CD14-positive monocyte (primary cell): ENCODE measurements around the gene DDIAS. TPM values are rescaled to one million over a fixed set of nuclear protein-coding genes. Genes with fewer than 3 reads are reported as not detected.

Experiments
- DNase-seq, 3 donors: peaks; one replicate each; pipeline ENCODE4 v3.0.0-alpha.2; 2011 to 2022
- H2AFZ ChIP-seq: 2 replicates; pipeline ENCODE4 v1.6.0; 2012; ENCODE audit warnings: mild to moderate bottlenecking, low read depth, low read length, inconsistent platforms; ENCODE audit not compliant: insufficient read depth, poor library complexity, severe bottlenecking
- H3K27ac ChIP-seq, 2 donors: 1 replicate in 1 of 2; 2 replicates in 1 of 2; pipeline ENCODE4 v1.5.1; 2012 to 2013; ENCODE audit warnings: low read length in 2 of 2, control low read depth in 1 of 2, inconsistent platforms in 1 of 2, low read depth in 1 of 2, mild to moderate bottlenecking in 1 of 2
- H3K27me3 ChIP-seq, 2 donors: one replicate each; pipeline versions ENCODE4 v1.6.0 to v1.6.1; 2011 to 2013; ENCODE audit warnings: low read length in 2 of 2; ENCODE audit not compliant: control insufficient read depth in 2 of 2, insufficient read depth in 2 of 2
- H3K36me3 ChIP-seq, 2 donors: replicated peaks in 1 of 2; 1 replicate in 1 of 2; 2 replicates in 1 of 2; pipeline versions ENCODE4 v1.5.1 to v1.6.1; 2012 to 2013; ENCODE audit warnings: low read length in 2 of 2, control low read depth in 1 of 2, inconsistent platforms in 1 of 2, mild to moderate bottlenecking in 1 of 2; ENCODE audit not compliant: insufficient read depth in 2 of 2, control insufficient read depth in 1 of 2
- H3K4me1 ChIP-seq, 2 donors: 1 replicate in 1 of 2; 2 replicates in 1 of 2; pipeline versions ENCODE4 v1.5.1 to v1.6.1; 2012 to 2013; ENCODE audit warnings: low read length in 2 of 2, control low read depth in 1 of 2, inconsistent platforms in 1 of 2, mild to moderate bottlenecking in 1 of 2, moderate library complexity in 1 of 2; ENCODE audit not compliant: insufficient read depth in 2 of 2, control insufficient read depth in 1 of 2
- H3K4me2 ChIP-seq: replicated peaks from 2 replicates; pipeline ENCODE3; 2012; ENCODE audit warnings: low read length, moderate library complexity, mild to moderate bottlenecking; ENCODE audit not compliant: poor library complexity, severe bottlenecking; ENCODE audit errors: extremely low read depth
- H3K4me3 ChIP-seq, 3 experiments: fragments of 200-600 bp in 1 of 3; sonication (generic) in 1 of 3; replicated peaks in 1 of 3; 1 replicate in 2 of 3; 2 replicates in 1 of 3; pipeline ENCODE4 v1.5.1; 2011 to 2013; ENCODE audit warnings: low read length in 3 of 3, mild to moderate bottlenecking in 3 of 3, control low read depth in 2 of 3, low read depth in 2 of 3, inconsistent platforms in 1 of 3, moderate library complexity in 1 of 3
- H3K79me2 ChIP-seq: 2 replicates; pipeline ENCODE4 v1.6.0; 2012; ENCODE audit warnings: mild to moderate bottlenecking, control low read depth, inconsistent platforms, low read length, moderate library complexity; ENCODE audit not compliant: insufficient read depth
- H3K9ac ChIP-seq: 2 replicates; pipeline ENCODE4 v1.6.0; 2017; ENCODE audit warnings: low read length, mild to moderate bottlenecking; ENCODE audit not compliant: insufficient read depth, poor library complexity, severe bottlenecking
- H3K9me3 ChIP-seq, 2 donors: replicated peaks in 1 of 2; 1 replicate in 1 of 2; 2 replicates in 1 of 2; pipeline versions ENCODE4 v1.5.1 to v1.6.1; 2012 to 2013; ENCODE audit warnings: low read length in 2 of 2, control low read depth in 1 of 2; ENCODE audit not compliant: control insufficient read depth in 1 of 2, insufficient read depth in 1 of 2
- H4K20me1 ChIP-seq: 2 replicates; pipeline ENCODE4 v1.6.0; 2012; ENCODE audit warnings: mild to moderate bottlenecking, low read length, control low read depth, moderate library complexity; ENCODE audit not compliant: insufficient read depth
- H3K27ac Mint-ChIP-seq, 7 donors: one replicate each; pipeline ENCODE4 v1.8.0; 2020; ENCODE audit warnings: mild to moderate bottlenecking in 7 of 7, mixed read lengths in 7 of 7, moderate library complexity in 6 of 7, inconsistent platforms in 2 of 7
- H3K27me3 Mint-ChIP-seq, 3 donors: one replicate each; pipeline ENCODE4 v1.8.0; 2021 to 2022; ENCODE audit warnings: low read depth in 3 of 3, mild to moderate bottlenecking in 3 of 3, mixed read lengths in 3 of 3, moderate library complexity in 3 of 3, inconsistent platforms in 1 of 3
- H3K36me3 Mint-ChIP-seq, 2 donors: one replicate each; pipeline ENCODE4 v1.8.0; 2020; ENCODE audit warnings: mixed read lengths in 2 of 2, inconsistent platforms in 1 of 2, mild to moderate bottlenecking in 1 of 2
- H3K4me1 Mint-ChIP-seq: one replicate; pipeline ENCODE4 v1.8.0; 2020; ENCODE audit warnings: mild to moderate bottlenecking, mixed read lengths
- H3K4me3 Mint-ChIP-seq, 2 donors: one replicate each; pipeline ENCODE4 v1.8.0; 2020; ENCODE audit warnings: mild to moderate bottlenecking in 2 of 2, mixed read lengths in 2 of 2, moderate library complexity in 1 of 2
- H3K9me3 Mint-ChIP-seq, 7 donors: one replicate each; pipeline ENCODE4 v1.8.0; 2020 to 2022; ENCODE audit warnings: mixed read lengths in 7 of 7, mild to moderate bottlenecking in 6 of 7, moderate library complexity in 6 of 7, inconsistent platforms in 2 of 7
- WGBS: methylation state at CpG from one replicate; pipeline ENCODE4 v1.1.5; 2013; ENCODE audit warnings: missing lambda C conversion rate; ENCODE audit not compliant: insufficient coverage; 5-methylcytosine and 5-hydroxymethylcytosine counted together
- intact Hi-C, 2 donors: fragments of 100-400 bp; cut with micrococcal nuclease; formaldehyde crosslinking; loops; one replicate each; pipeline versions ENCODE4 v1.15.0 to v1.15.1; 2023
- polyA plus RNA-seq, 3 donors: library from polyadenylated mRNA; depleted of rRNA in 1 of 3; unstranded in 2 of 3; stranded (reverse) in 1 of 3; fragments of 300-500 nt in 2 of 3; fragments of >200 nt in 1 of 3; fragmentation: Illumina TruSeq in 2 of 3; gene quantifications; 1 replicate in 2 of 3; 2 replicates in 1 of 3; pipeline ENCODE4 v1.2.3, GENCODE V29; 2012 to 2021
- TF ChIP-seq, protein P1 (sequence below): fragments of 200-600 bp; IDR thresholded peaks from one replicate; pipeline ENCODE4 v1.8.0; 2022; ENCODE audit warnings: antibody characterized with exemption, mild to moderate bottlenecking

DDIAS gene
- polyA plus RNA-seq, 3 donors = 6.0 to 14.1 (median 13.5) TPM

DNA sequence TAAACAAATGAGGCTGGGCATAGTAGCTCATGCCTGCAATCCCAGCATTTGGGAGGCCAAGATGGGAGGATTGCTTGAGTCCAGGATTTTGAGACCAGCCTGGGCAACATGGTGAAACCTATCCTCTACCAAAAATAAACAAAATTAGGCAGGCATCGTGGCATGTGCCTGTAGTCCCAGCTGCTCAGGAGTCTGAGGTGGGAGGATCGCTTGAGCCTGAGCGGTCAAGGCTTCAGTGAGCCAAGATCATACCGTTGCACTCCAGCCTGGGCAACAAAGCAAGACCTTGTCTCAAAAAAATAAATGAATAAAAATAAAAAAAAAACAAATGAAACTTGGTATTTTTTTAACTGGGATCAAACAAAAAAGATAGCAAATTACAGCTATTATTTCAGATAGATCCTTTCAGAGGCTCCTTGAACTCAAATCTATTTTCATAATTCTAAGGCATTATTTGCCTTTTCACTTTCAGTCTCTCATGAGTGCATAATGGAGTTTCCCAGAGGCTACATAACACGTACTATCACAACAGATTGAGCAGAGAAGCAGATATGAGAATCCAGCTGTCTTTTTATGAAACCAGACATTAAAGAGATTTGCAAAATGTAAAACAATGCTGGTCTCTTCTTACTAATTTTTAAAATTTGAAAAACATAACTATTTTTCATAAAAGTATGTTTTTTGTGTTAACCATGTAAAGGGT lies 23.1 kb downstream of the DDIAS start:
- no peak overlapping the region for H2AFZ ChIP-seq
- peaks cover 3 to 10% of the 10 kb centered on the region in 2 donors for H3K4me1 ChIP-seq
- TF ChIP-seq, protein P1, sequence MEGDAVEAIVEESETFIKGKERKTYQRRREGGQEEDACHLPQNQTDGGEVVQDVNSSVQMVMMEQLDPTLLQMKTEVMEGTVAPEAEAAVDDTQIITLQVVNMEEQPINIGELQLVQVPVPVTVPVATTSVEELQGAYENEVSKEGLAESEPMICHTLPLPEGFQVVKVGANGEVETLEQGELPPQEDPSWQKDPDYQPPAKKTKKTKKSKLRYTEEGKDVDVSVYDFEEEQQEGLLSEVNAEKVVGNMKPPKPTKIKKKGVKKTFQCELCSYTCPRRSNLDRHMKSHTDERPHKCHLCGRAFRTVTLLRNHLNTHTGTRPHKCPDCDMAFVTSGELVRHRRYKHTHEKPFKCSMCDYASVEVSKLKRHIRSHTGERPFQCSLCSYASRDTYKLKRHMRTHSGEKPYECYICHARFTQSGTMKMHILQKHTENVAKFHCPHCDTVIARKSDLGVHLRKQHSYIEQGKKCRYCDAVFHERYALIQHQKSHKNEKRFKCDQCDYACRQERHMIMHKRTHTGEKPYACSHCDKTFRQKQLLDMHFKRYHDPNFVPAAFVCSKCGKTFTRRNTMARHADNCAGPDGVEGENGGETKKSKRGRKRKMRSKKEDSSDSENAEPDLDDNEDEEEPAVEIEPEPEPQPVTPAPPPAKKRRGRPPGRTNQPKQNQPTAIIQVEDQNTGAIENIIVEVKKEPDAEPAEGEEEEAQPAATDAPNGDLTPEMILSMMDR = no peak
- no peaks in the 10 kb centered on the region for H4K20me1 ChIP-seq
- no peak overlapping the region for H3K9ac ChIP-seq
- H3K36me3 ChIP-seq = peaks cover 30 to 74% of the 10 kb centered on the region in 2 donors
- no peaks in the 10 kb centered on the region for H3K9me3 Mint-ChIP-seq
- H3K36me3 Mint-ChIP-seq = peaks cover 53 to 81% of the 10 kb centered on the region in 2 donors
- intact Hi-C loops = loop anchor here in 1 of 2 donors (5.0 kb wide), 1 partner anchor 57 kb away; no protein-coding TSS in a partner anchor
- peaks cover 13% of the 10 kb centered on the region for H3K4me1 Mint-ChIP-seq
- no peaks in the 10 kb centered on the region for H3K9me3 ChIP-seq
- H3K4me3 ChIP-seq = no peak overlapping the region
- no peak for DNase-seq
- H3K79me2 ChIP-seq = no peaks in the 10 kb centered on the region
- no peaks in the 10 kb centered on the region for H3K27me3 ChIP-seq
- H3K27ac Mint-ChIP-seq = peak overlapping the region in 1 of 7 donors; percentile 58
- H3K4me2 ChIP-seq = no peak overlapping the region
- no CpG with 5 or more reads among the region's 5 CpGs for WGBS
- H3K27ac ChIP-seq = no peak overlapping the region
- peaks cover 0 to 2% (median 0%) of the 10 kb centered on the region in 3 donors for H3K27me3 Mint-ChIP-seq
- H3K4me3 Mint-ChIP-seq = no peak overlapping the region

DNA sequence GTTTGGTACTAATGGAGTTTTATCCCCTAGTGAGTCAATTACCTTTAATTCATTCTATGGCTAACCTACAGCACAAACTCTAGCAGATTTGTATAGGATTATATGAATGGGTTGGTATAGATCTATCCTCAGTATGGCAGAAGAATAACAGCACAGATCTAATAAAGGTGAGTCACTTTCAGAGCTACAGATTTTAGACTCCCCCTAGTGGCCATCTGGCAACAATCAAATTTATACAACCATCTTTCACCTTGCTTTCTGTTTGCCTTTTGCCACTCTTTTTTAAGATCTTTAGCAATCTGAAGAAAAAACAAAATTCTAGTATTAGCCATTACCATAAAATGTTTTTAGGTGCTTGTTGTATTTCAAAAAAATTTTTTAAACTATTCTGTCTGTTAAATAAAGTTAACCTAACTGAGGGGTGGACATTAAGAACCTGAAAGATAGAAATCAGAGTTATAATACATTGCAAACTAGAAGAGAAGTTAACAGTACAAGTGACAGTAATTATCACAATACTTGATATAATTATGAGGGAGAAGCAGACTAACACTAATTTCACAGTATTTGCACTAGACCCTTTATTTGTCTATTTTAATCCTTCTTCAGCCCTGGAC lies 25.8 kb downstream of the DDIAS start:
- H3K27ac Mint-ChIP-seq = no peak overlapping the region
- no peaks in the 10 kb centered on the region for H3K27me3 Mint-ChIP-seq
- Histone ChIP-seq H3K4me1 (no peaks in the 10 kb centered on the region), H3K36me3 (peaks cover 50 to 82% of the 10 kb centered on the region in 2 donors), H3K9ac (no peak overlapping the region), H3K4me2 (no peak overlapping the region), H3K4me3 (no peak overlapping the region), H3K27ac (no peak overlapping the region), H3K9me3 (no peaks in the 10 kb centered on the region), H3K27me3 (no peaks in the 10 kb centered on the region), H3K79me2 (no peaks in the 10 kb centered on the region), H4K20me1 (no peaks in the 10 kb centered on the region), H2AFZ (no peak overlapping the region)
- intact Hi-C loops = loop anchor here (2.0 to 5.0 kb wide), 2 partner anchors 60 to 61 kb away; no protein-coding TSS in a partner anchor
- peaks cover 2% of the 10 kb centered on the region for H3K4me1 Mint-ChIP-seq
- no peak overlapping the region for H3K4me3 Mint-ChIP-seq
- H3K36me3 Mint-ChIP-seq = peaks cover 56 to 75% of the 10 kb centered on the region in 2 donors
- no peaks in the 10 kb centered on the region for H3K9me3 Mint-ChIP-seq
- peak; percentile 34 to 66 (median 60) for DNase-seq
- TF ChIP-seq, protein P1 = peak; percentile 94
